AG08396 (cell line): Measurements from ENCODE around the gene FER.
A peak's percentile ranks its signal among the peaks of the same experiment; 100 is the strongest.
"Not testable (repeated sequence)": the region's sequence is repeated elsewhere in the genome, so short reads cannot be mapped to it uniquely, and the experiment has no call there.

Source experiments
- DNase-seq: peaks from one replicate; pipeline ENCODE4 v3.0.0; 2012; ENCODE audit warnings: low spot score, mixed read lengths

FER gene

DNA sequence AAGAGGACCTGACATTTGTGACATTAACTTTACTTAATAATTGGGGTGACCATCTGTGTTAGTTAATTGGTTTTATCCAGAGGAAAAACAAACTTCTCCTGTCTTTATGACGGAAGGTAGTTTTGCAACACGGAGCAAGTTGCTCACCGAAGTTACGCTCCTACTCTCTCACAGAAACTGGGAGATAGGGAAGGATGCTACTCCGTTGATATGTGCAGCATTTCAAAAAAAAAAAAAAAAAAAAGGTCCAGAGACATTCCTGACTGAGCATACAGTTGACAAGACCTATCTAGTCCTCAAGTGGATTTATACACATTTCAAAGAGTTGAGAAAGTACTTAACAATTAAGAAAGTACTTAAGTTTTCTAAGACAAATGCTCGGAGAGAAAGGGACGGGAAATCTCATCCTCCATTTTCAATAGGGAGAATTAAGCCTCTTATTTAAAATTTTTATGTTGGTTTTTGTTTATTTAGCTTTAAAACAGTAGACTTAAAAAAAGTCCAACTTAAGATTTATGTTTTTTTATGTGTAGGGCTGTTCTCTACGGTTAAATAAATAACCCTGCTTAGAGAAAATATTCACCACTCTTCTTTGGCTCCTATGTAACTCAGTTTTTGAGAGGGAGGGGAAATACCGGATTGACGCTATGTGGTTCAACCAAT is 455 bp upstream of the FER start:
- no peak for DNase-seq

DNA sequence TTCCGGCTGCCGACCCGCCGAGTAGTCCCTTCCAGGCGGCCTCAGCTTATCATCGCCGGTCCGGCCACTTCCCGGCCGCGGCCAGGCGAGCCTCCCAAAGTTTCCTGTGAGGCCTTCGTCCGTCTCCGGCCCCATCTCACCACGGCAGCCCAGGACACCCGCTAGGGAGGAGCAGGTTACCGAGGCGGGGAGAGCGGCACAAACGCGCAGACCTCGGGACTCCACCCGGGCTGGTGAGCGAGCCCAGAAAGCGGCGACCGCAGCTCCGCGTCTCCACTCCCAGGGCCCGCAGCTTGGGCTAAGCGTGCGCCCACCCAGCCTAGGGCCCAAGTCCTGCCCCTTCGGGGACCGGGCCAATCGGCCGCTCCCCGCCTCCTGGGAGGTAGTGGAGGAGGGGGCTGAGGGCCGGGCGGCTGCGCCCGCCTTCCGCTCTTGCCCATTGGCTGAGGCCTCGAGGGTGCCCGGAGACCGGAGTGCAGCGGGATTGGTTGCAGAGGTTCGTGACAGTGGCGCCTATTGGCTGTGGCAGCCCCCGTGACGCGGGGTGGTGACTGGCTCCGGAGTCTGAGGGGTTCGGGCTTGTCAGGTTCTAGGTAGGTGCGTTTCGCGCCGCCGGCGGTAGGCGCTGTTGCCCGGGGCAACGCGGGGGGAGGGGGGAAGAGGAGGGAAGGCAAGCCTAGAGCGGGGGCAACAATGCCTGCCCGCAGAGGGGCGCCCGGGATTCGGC is 867 bp downstream of the FER start:
- peak; percentile 97 for DNase-seq

DNA sequence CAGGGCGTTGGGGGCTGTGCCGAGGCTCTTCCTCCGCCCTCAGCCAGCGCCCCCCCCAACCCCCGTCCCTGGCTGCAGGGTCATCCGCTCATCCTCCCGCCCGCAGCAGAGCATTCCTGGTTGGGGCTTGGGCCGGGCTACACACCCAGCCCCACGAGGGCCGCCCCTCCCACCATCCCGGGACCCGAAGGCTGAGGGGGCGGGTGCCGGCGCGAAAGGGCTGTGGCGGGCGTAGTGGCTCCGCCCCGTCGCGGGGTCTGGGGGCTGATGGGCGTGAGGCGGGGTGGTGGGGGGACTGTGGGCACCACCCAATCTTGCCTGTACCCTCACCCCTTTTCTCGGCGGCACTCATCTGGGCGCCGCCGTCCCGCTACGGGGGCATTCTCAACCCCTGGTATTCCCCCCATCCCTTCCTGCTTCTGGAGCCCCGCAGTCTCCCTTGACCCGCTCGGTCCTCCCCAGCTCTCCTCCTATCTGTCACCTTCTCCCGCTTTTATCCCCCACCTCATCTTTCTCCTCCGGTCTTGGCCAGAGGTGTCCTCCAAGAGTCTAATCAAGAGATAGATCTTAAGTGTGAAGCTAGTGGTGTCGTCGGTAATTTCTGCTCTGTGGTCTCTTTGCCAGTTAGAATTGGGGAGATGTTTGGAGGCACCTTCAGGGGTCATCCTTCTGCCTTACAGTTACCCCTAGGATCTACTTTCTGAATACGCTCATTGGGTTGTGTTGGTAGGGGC is 1.6 kb downstream of the FER start:
- DNase-seq, result peak; percentile 74

DNA sequence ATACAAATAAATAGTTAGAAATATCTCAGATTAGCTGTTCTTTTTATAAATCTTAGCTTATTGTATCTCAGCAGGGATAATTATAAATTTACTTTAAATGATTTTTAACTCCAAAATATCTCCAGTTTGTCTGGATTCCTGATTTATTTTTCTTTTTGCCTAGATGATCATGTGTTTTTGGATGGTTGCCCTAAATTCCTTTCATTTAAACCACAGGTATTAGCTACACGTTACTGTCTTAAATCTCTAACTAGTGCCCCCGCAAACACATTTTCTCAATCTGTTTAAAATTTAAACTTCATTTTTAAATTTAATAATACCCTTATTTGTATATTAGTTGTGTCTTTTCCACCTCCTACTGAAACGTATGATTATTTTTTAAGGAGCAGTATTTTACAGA is 5.6 kb downstream of the FER start:
- no peak for DNase-seq

DNA sequence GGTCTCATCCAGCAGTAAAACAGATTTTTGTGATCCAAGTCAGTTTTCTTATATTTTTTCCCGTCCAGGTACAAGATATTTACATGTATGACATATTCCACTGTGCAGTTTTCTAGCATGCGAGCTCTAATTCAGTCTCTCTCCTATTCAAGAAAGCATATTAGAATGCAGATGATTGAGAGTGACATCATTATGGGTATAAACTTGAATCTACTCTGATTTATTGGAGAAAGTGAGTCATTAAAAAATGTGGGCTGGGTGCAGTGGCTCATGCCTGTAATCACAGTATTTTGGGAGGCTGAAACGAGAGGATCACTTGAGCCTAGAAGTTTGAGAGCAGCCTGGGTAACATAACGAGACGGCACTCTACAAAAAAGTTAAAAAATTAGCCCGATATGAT is 6.2 kb downstream of the FER start:
- peak; percentile 8 for DNase-seq

DNA sequence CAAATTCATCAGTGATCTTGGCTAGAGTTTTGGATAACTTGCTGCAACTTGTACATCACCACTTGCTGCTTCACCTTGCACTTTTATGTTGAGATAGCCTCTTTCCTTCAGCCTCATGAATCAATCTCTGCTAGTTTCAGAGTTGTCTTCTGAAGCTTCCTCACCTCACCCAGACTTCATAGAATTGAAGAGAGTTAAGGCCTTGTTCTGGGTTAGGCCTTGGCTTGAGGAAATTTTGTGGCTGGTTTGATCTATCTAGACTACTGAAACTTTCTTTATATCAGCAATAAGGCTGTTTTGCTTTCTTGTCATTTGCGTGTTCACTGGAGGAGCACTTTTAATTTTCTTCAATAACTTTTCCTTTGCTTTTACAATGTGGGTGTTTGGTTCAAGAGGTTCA is 12.8 kb downstream of the FER start:
- DNase-seq, result no peak

DNA sequence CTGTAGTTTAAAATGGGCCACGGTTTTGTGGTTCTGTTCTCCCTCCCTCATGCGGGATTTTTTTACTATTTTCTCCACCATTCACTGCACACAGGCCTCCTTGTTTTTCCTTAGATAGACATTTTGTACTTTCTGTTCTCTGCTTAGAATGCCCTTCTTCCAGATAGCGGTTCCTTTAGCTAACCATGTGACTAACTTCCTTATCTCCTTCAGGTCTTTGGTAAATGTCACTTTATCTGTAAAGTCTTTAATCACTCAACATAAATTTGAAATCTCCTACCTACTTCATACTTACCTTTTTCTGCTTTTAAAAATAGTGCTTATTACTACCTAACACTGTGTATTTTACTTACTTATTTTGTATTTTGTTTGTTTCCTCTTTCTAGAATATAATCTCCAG is 15.0 kb downstream of the FER start:
- no peak for DNase-seq

DNA sequence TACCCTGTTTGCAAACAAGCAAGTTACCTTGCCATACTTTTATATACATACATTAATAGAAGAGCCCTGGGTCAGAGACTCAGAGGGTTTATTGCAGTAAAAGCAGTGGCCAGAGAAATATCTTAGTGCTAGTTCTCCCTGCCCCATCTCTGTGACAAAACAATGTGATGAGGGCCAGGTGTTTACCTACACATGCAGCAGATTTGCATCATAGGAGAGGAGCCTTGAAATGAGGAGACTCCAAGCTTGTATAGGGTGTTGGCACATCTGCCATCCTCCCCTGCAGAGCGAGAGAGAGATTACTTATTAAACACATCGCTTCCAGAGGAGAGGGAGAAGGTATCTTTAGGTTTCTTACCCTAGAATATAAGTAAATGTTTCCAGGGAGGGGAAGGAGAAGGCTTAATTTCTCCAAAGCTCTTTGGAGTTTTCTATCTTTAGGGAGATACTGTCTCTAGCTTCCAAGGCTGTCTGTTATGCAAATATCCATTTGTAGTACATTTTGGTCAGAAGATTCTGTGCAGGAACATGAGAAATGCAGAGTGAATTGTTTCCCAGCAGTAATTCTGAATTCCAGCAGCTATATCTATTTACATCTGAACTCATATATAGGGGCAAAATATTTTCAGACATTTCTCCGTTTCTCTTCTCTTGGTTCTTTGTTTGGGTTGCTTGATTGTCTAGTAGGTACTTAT is 15.7 kb downstream of the FER start:
- no peak for DNase-seq

DNA sequence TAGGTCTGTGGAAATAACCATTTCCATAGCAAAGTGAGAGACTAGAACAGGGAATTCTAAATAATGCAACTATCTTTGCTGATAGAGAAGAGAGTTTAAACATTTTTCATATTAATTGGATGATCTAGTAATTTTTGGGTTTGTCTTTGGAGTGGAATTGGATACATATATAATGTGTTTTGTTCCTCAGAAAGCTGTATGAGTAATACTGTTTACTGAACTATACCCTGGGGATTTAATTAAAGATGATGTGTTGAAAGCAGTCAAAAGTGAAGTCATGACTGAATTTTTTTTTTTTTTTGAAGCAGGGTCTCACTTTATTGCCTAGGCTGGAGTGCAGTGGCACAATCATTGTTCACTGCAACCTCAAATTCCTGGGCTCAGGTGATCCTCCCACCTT is 17.9 kb downstream of the FER start:
- no peak for DNase-seq

DNA sequence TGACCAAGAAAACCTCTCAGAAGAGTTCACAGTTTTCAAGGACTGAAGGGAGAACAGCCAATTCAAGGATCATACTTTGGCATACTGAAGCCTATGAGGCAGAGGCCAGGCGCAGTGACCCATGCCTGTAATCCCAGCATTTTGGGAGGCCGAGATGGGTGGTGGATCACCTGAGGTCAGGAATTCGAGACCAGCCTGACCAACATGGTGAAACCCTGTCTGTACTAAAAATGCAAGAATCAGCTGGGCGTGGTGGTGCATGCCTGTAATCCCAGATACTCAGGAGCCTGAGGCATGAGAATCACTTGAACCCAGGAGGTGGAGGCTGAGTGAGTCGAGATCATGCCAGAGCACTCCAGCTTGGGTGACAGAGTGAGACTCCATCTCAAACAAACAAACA is 19.2 kb downstream of the FER start:
- DNase-seq, result not testable (repeated sequence)

DNA sequence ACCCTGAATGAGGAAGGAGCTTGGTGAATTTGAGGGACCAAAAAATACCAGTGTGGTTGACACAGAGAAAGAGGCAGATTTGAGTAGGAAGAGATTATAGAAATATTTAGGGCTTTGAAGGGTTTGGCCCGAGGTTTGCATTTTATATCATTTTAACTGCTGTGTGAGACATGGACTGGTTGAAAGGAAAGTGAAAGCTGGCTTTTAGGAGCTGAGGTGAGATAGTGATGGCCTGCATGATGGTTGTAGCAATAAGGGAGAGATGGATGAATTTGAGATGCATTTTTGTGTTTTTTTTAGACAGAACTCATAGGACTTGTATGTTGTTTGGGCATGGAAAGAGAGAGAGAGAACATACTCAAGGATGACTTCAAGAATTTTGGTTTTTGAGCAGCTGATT is 21.7 kb downstream of the FER start:
- DNase-seq, result no peak

DNA sequence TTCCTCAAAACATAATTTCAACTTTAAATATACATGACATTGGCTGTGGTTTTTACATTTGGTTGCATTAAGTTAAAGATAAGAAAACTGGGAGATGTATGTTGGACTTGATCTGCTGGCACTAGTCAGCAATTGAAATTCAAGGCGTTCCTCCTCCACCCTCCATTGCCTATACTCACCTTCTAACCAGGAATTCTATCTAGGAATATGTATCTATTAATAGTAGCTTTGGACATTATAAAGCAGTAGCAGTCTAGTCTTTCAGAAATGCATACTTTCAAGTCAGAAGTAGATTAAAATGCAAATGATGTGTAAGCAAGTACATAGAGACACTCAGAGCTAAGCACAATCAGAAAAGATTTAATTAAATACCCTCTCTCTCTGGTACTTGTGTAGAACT is 24.9 kb downstream of the FER start:
- no peak for DNase-seq

DNA sequence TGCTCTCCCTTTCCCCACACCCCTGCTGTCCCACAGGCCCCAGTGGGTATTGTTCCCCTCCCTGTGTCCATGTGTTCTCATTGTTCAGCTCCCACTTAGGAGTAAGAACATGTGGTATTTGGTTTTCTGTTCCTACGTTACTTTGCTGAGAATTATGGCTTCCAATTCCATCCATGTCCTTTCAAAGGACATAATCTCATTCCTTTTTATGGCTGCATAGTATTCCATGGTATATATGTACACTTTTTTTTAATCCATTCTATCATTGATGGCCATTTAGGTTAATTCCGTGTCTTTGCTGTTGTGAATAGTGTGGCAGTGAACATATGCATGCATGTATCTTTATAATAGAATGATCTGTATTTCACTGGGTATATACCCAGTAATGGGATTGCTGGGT is 25.6 kb downstream of the FER start:
- DNase-seq, result no peak

DNA sequence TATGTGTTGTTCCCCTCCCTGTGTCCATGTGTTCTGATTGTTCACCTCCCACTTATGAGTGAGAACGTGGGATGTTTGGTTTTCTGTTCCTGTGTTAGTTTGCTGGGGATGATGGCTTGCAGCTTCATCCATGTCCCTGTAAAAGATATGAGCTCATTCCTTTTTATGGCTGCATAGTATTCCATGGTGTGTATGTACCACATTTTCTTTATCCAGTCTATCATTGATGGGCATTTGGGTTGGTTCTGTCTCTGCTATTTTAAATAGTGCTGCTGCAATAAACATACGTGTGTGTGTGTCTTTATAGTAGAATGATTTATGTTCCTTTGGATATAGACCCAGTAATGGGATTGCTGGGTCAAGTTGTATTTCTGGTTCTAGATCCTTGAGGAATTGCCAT is 26.4 kb downstream of the FER start:
- DNase-seq, result not testable (repeated sequence)

DNA sequence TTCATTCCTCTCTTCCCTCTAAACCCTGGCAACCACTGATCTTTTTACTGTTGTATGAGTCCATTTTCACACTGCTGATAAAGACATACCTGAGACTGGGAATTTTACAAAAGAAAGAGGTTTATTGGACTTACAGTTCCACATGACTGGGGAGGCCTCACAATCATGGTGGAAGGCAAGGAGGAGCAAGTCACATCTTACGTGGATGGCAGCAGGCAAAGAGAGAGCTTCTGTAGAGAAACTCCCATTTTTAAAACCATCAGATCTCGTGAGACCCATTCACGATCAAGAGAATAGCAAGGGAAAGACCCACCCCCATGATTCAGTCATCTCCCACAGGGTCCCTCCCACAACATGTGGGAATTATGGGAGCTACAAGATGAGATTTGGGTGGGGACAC is 29.9 kb downstream of the FER start:
- DNase-seq, result not testable (repeated sequence)

DNA sequence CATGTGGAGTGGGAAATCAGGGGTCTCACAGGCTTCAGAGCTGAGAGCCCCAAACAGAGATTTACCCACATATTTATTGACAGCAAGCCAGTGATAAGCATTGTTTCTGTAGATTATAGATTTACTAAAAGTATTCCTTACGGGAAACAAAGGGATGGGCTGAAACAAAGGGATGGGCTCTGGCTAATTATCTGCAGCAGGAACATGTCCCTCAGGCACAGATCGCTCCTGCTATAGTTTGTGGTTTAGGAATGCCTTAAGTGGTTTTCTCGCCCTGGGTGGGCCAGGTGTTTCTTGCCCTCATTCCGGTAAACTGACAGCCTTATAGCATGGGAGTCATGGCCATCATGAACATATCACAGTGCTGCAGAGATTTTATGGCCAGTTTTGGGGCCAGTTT is 36.9 kb downstream of the FER start:
- not testable (repeated sequence) for DNase-seq

DNA sequence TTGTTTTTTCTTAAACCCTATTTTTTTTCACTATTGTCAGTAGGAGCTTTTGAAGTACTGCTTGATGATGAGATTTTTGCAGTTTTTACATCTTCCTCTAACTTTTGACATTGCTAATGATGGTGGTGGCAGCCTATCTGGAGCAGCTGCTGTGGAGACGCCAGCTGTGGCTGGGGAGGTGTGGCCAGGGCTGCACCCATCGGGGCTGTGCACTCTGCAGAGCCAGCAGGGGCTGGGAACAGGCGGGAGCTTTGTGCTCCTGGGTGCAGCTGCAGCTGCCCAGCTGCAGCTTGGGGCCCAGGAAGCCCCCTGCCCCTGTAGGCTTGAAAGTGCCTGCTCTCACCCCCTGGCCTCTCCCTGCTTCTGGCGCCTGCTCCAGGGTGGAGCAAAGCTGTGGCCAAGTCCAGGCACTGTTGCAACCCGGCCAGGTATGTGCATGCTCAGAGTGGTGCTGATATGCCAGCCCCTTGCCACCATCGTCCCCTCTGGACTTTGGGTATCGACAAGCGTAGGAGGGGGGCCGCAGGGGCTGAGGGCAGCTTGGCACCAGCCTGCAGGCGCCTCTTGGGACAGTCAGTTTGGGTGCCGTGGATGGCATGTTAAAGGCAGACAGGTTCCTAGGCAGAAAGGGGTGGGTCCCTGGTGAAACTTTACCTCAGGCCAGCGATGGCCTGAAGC is 39.2 kb downstream of the FER start:
- no peak for DNase-seq

DNA sequence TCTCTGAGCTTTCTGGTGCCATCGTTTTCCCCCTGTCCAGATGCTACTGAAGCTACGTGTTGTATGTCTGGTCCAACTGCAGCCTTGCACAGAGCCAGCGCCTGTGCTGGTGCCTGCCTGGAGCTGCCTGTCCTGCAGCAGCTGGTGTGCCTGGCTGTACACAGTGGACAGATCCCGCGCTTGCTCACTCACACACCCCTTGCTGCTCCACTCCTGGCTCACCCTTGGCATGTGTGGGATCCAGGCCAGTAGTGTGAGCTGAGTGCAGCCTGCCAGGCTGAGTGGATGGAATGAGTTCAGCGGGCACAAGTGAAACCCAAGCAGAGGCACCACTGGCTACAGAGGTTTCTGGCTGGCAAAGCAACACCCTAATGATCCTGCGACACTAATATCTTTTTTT is 40.4 kb downstream of the FER start:
- no peak for DNase-seq

DNA sequence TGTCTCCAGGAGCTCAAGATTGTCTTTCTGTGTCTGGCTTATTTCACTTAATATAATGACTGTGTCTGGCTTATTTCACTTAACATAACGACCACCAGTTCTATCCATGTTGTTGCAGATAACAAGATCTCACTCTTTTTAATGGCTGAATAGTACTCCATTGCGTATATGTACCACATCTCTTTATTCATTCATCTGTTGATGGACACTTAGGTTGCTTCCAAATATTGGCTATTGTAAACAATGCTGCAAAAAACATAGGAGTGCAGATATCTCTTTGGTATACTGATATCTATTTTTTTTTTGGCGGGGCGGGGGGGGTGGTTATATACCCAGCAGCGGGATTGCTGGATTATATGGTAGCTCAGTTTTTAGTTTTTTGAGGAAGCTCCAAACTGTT is 45.5 kb downstream of the FER start:
- DNase-seq, result no peak

DNA sequence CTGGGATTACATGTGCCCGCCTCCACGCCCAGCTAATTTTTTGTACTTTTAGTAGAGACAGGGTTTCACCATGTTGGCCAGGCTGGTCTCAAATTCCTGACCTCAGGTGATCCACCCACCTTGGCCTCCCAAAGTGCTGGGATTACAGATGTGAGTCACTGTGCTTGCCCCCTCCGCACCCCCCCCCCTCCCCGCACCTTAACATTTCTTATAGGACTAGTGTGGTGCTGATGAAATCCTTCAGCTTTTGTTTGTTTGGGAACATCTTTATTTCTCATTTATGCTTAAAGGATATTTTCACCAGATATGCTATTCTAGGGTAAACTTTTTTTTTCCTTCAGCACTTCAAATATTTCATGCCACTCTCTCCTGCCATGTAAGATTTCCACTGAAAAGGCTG is 46.7 kb downstream of the FER start:
- DNase-seq, result not testable (repeated sequence)

DNA sequence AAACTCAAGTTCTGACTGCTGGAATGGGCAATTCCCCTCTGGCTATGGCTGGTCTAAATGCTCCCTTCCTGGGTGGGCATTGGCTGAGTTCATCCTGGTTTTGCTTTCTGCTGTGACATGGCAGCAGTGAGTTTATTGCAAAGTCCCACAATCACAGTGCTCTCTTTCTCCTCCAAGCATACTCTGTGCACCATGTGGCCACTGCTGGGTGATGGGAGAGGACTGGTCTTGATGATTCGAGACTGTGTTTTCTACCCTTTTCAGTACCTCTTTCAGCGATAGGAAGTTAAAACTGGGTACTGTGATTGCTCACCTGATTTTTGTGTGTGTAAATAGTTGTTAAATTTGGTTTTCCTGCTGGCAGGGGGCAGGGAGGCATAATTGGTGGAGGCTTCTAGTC is 49.7 kb downstream of the FER start:
- DNase-seq, result no peak

DNA sequence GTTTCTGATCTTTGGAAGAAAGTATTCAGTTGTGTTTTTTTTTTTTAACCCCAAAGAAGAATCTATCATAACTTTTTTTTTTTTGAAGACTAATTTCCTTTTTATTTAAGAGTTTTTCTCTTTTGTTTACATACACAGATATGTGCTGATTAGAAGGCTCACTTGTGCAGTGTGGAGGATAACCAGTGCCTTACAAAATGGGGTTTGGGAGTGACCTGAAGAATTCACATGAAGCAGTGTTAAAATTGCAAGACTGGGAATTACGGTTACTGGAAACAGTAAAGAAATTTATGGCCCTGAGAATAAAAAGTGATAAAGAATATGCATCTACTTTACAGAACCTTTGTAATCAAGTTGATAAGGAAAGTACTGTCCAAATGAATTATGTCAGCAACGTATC is 50.3 kb downstream of the FER start:
- DNase-seq, result no peak
